Gastrocnemius medialis (tissue), 4 donors: ENCODE results near the gene CD34. TPM values are rescaled to one million over a fixed set of nuclear protein-coding genes. Genes with fewer than 3 reads are reported as not detected.
A peak's percentile ranks its signal among the peaks of the same experiment; 100 is the strongest.

Experiments
- ATAC-seq, 2 donors: fragments of 150-250 bp; one replicate each; pipeline ENCODE4 v1.9.1; 2016
- DNase-seq, 2 donors: peaks; one replicate each; pipeline ENCODE4 v3.0.0-alpha.2; 2019
- H3K27ac ChIP-seq, 4 donors: fragments of 200-600 bp; sonication (generic); 1 replicate in 1 of 4; 2 replicates in 3 of 4; pipeline ENCODE4 v1.5.1; 2016 to 2018; ENCODE audit warnings: mild to moderate bottlenecking in 2 of 4, moderate library complexity in 1 of 4
- H3K27me3 ChIP-seq, 3 donors: fragments of 200-600 bp; sonication (generic) in 2 of 3; 1 replicate in 1 of 3; 2 replicates in 2 of 3; pipeline versions ENCODE4 v1.5.1 to v1.6.0; 2016 to 2019; ENCODE audit warnings: mild to moderate bottlenecking in 1 of 3, moderate library complexity in 1 of 3
- H3K36me3 ChIP-seq, 2 donors: fragments of 200-600 bp; sonication (generic) in 1 of 2; one replicate each; pipeline ENCODE4 v1.5.1; 2017 to 2018
- H3K4me1 ChIP-seq, 2 donors: fragments of 200-600 bp; sonication (generic) in 1 of 2; one replicate each; pipeline ENCODE4 v1.5.1; 2016 to 2017; ENCODE audit warnings: mild to moderate bottlenecking in 2 of 2
- H3K4me3 ChIP-seq, 4 donors: fragments of 200-600 bp; sonication (generic) in 3 of 4; 1 replicate in 1 of 4; 2 replicates in 3 of 4; pipeline ENCODE4 v1.5.1; 2016 to 2019; ENCODE audit warnings: mild to moderate bottlenecking in 2 of 4
- H3K9me3 ChIP-seq, 3 donors: fragments of 200-600 bp; sonication (generic) in 2 of 3; 1 replicate in 1 of 3; 2 replicates in 2 of 3; pipeline ENCODE4 v1.5.1; 2016 to 2019
- POLR2A ChIP-seq, 2 donors: fragments of 450-650 bp; IDR thresholded peaks; one replicate each; pipeline ENCODE4 v1.6.1; 2017; ENCODE audit warnings: antibody characterized with exemption in 2 of 2, mild to moderate bottlenecking in 2 of 2, moderate library complexity in 2 of 2
- in situ Hi-C, 4 donors: fragments of 200-750 bp; cut with MboI; loops; one replicate each; pipeline versions ENCODE4 v1.15.0 to v1.8.0; 2017; ENCODE audit warnings: low sequenced_read_pairs in 4 of 4
- intact Hi-C: fragments of 100-400 bp; cut with DNase I; formaldehyde crosslinking; loops from one replicate; pipeline ENCODE4 v1.15.1; 2023; ENCODE audit warnings: low total_unique reads
- total RNA-seq, 4 donors: library from RNA; depleted of rRNA; stranded (reverse); fragments of >200 nt; gene quantifications; one replicate each; pipeline versions ENCODE4 v1.1.0 to v1.2.3, GENCODE V29; 2016
- TF ChIP-seq, protein P1 (sequence below), 5 experiments: fragments of 450-650 bp in 3 of 5; fragments of 200-600 bp in 2 of 5; sonication (generic) in 2 of 5; IDR thresholded peaks in 4 of 5; conservative IDR thresholded peaks in 1 of 5; 1 replicate in 4 of 5; 2 replicates in 1 of 5; pipeline ENCODE4 v1.5.1; 2016 to 2019; ENCODE audit warnings: antibody characterized with exemption in 5 of 5, mild to moderate bottlenecking in 3 of 5, moderate library complexity in 3 of 5

The CD34 gene
- total RNA-seq, 4 donors from 2014 or later, result 13.6 to 31.7 (median 20.7) TPM

DNA sequence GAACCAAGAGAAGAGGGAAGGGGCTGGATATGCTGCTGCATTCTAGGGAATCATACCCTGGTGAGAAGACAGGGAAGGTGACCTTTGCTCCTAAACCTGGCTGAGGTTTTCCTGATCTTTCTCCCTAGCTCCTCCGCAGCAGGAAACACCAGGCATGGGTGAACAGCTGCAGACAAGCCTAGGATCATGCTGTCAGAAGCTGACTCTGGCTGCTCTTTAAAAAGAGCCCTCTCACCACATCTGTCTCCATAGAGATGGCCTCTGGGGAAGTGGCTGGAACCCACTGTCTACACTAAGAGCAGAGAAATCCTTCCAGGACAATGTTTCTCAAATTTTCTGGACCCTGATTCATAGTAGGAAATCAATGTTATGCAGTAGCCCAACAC is 57.6 kb downstream of the CD34 start:
- intact Hi-C loops (no loop called here), in situ Hi-C loops (no loop called here)
- ATAC-seq (peak in 1 of 2 donors; percentile 37), DNase-seq (no peak)
- no peaks in the 10 kb centered on the region for H3K9me3 ChIP-seq
- H3K4me1 ChIP-seq, result peaks cover 79 to 82% of the 10 kb centered on the region in 2 donors
- TF ChIP-seq POLR2A (IDR thresholded peaks at IDR 0.05), result no peak
- H3K4me3 ChIP-seq, result no peak overlapping the region
- H3K36me3 ChIP-seq, result no peaks in the 10 kb centered on the region
- H3K27me3 ChIP-seq, result no peaks in the 10 kb centered on the region
- peak overlapping the region; percentile 36 to 81 (median 66) for H3K27ac ChIP-seq

DNA sequence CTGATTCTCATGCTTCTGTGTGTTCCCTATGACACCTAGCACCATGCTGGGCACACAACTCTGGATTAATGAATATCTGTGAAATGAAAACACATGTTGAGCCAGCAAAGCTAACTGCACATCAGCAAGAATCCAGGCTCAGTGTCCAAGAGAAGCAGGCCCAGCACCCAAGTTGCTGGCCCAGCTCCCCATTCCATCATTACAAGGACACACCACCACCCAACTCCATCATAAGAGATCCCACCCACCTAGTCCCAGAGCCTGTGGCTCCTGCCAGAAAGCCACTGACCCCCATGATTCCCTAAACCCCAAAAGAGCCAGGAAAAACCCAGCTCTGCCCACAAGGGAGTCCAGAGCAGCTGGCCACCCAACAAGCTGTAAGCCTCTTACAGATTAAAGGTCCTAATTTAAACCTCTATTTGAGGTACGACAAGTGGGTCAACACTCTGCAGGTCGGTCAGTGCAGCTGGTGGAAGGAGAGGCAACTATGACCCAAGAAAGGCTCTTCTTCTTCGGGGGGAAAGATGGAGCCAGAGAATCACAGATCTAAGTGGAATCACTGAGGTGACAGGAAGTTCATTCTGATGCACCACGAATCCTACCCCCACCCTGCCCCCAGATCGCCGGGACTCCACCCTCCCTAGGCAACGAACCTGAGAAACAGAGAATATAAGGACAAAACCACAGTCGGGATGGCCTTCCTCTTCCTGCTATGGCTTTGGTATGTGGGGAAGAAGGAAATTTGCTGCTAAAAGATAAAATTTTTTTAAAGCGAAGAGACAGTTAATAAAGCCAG is 58.2 kb downstream of the CD34 start:
- Histone ChIP-seq H3K9me3 (no peaks in the 10 kb centered on the region), H3K4me3 (no peak overlapping the region), H3K36me3 (no peaks in the 10 kb centered on the region), H3K27me3 (no peaks in the 10 kb centered on the region), H3K4me1 (peaks cover 81 to 83% of the 10 kb centered on the region in 2 donors), H3K27ac (peak overlapping the region; percentile 36 to 81 (median 66))
- in situ Hi-C loops (no loop called here), intact Hi-C loops (no loop called here)
- no peak for TF ChIP-seq POLR2A (IDR thresholded peaks at IDR 0.05)
- TF ChIP-seq, protein P1, sequence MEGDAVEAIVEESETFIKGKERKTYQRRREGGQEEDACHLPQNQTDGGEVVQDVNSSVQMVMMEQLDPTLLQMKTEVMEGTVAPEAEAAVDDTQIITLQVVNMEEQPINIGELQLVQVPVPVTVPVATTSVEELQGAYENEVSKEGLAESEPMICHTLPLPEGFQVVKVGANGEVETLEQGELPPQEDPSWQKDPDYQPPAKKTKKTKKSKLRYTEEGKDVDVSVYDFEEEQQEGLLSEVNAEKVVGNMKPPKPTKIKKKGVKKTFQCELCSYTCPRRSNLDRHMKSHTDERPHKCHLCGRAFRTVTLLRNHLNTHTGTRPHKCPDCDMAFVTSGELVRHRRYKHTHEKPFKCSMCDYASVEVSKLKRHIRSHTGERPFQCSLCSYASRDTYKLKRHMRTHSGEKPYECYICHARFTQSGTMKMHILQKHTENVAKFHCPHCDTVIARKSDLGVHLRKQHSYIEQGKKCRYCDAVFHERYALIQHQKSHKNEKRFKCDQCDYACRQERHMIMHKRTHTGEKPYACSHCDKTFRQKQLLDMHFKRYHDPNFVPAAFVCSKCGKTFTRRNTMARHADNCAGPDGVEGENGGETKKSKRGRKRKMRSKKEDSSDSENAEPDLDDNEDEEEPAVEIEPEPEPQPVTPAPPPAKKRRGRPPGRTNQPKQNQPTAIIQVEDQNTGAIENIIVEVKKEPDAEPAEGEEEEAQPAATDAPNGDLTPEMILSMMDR (IDR thresholded peaks at IDR 0.05 in 4 of 5, conservative IDR thresholded peaks at IDR 0.05 in 1 of 5), result no peak
- DNase-seq (no peak), ATAC-seq (no peak)

DNA sequence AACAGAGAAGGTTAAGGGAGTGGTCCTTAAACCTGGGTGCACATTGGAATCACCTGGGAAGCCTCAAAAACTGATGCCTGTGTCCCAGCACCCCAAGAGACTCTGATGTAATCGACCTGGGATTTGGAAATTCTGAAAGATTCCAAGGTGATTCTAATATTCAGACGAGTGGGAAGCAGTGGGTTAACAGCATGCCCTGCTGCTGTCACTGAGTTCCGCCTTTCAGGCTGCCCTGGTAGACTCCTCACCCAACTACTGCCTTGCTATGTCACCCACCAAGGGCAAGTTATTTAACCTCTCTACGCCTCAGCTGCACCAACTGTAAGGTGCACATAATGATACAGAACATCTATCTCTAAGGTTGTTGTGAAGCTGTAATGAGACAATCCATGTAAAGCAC is 59.2 kb downstream of the CD34 start:
- Histone ChIP-seq H3K36me3 (no peaks in the 10 kb centered on the region), H3K27me3 (no peaks in the 10 kb centered on the region), H3K4me3 (no peak overlapping the region), H3K4me1 (peaks cover 78 to 83% of the 10 kb centered on the region in 2 donors), H3K9me3 (no peaks in the 10 kb centered on the region), H3K27ac (peak overlapping the region; percentile 49 to 81 (median 66))
- DNase-seq (no peak), ATAC-seq (no peak)
- in situ Hi-C loops, result no loop called here
- TF ChIP-seq POLR2A (IDR thresholded peaks at IDR 0.05), result no peak
- TF ChIP-seq, protein P1 (IDR thresholded peaks at IDR 0.05 in 4 of 5, conservative IDR thresholded peaks at IDR 0.05 in 1 of 5), result no peak
- intact Hi-C loops, result no loop called here

DNA sequence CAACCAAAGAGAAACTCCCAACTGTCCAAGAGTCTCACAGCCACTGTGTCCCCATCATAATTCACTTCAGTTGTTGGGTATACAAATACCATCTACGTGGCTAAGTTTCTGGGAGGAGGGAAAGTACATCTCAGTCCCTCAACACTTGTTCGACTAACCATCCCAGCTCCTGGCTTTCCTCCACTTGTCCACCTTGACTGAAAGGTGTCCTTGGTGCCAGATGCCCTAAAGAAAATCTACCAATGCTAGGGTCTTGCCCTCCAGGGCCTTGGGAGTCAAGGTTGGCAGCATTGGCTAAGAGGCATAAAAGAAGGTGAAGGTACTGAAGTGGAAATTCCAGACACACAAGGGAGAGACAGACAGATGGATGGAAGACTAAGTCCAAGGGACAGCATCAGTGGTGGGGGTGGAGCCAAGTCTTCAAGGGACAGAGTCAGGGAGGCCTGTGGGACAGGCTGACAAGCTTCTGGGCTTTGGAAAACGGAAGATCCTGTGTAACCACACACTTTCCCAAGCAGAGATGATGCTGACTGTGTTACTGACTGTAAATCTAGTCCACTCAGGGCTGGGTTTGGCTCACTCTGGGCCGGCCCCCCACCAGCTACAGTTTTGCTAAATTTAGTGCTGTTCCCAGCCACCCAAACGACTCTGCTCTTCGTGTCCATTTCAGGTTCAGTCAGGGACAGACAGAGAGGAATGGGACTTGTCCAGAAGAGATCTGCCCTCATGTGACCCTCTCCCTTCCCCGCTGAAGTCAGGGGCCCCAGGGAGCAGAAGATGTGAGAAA is 60.1 kb downstream of the CD34 start:
- H3K27ac ChIP-seq, result peak overlapping the region; percentile 49 to 81 (median 66)
- H3K36me3 ChIP-seq, result no peaks in the 10 kb centered on the region
- peak; percentile 31 to 90 for ATAC-seq
- intact Hi-C loops, result no loop called here
- H3K27me3 ChIP-seq, result no peaks in the 10 kb centered on the region
- H3K4me3 ChIP-seq, result no peak overlapping the region
- in situ Hi-C loops, result no loop called here
- H3K9me3 ChIP-seq, result no peaks in the 10 kb centered on the region
- peak in 1 of 2 donors; percentile 83 for DNase-seq
- H3K4me1 ChIP-seq, result peaks cover 80 to 81% of the 10 kb centered on the region in 2 donors
- no peak for TF ChIP-seq POLR2A (IDR thresholded peaks at IDR 0.05)
- TF ChIP-seq, protein P1 (IDR thresholded peaks at IDR 0.05 in 4 of 5, conservative IDR thresholded peaks at IDR 0.05 in 1 of 5), result no peak

DNA sequence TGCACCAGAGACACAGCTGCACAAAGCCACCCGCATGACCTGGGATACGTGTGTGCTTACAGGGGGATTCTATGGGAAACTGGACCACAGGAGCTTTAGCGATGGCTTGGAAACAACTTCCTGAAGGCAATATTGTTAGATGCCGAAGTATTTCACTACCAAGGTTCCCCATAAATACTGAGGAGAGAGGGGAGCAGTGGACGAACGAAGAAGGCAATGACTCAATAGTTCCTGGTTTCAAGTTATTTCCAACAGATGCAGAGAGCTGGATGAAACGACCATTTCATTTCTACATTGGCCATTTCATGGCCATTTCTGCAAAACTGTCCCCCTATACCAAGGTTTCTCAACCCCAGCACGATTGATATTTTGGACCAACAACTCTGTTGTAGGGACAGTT is 61.3 kb downstream of the CD34 start:
- intact Hi-C loops, result no loop called here

More for the DNA sequence above, 61.3 kb downstream of the CD34 start:
- no peaks in the 10 kb centered on the region for H3K27me3 ChIP-seq
- peak overlapping the region; percentile 19 to 81 (median 66) for H3K27ac ChIP-seq
- in situ Hi-C loops, result no loop called here
- TF ChIP-seq, protein P1 (IDR thresholded peaks at IDR 0.05 in 4 of 5, conservative IDR thresholded peaks at IDR 0.05 in 1 of 5), result no peak
- no peak for TF ChIP-seq POLR2A (IDR thresholded peaks at IDR 0.05)
- H3K9me3 ChIP-seq, result no peaks in the 10 kb centered on the region
- no peak for DNase-seq
- ATAC-seq, result no peak
- H3K4me1 ChIP-seq, result peaks cover 86 to 89% of the 10 kb centered on the region in 2 donors
- no peaks in the 10 kb centered on the region for H3K36me3 ChIP-seq
- H3K4me3 ChIP-seq, result no peak overlapping the region
